Suprapubic skin (tissue), 4 donors: ENCODE data around the gene MRC2.

Experiments used
- CTCF ChIP-seq, 2 donors: fragments of 200-600 bp in 1 of 2; fragments of 450-650 bp in 1 of 2; sonication (generic) in 1 of 2; IDR thresholded peaks; one replicate each; pipeline ENCODE4 v1.5.1; 2016 to 2019; ENCODE audit warnings: antibody characterized with exemption in 2 of 2, mild to moderate bottlenecking in 1 of 2, moderate library complexity in 1 of 2
- EP300 ChIP-seq: sonication (generic); formaldehyde crosslinking; IDR thresholded peaks from one replicate; pipeline ENCODE4 v1.6.1; 2017; ENCODE audit warnings: antibody characterized with exemption
- POLR2A ChIP-seq, 2 donors: fragments of 450-650 bp; IDR thresholded peaks; one replicate each; pipeline ENCODE4 v1.6.1; 2017; ENCODE audit warnings: antibody characterized with exemption in 2 of 2, mild to moderate bottlenecking in 2 of 2, moderate library complexity in 2 of 2
- POLR2AphosphoS5 ChIP-seq, 3 donors: sonication (generic); formaldehyde crosslinking; IDR thresholded peaks; one replicate each; pipeline ENCODE4 v1.6.1; 2017; ENCODE audit warnings: antibody characterized with exemption in 3 of 3

- TF ChIP-seq POLR2A (IDR thresholded peaks at IDR 0.05) (no peak), CTCF (IDR thresholded peaks at IDR 0.05) (no peak), EP300 (no peak), POLR2AphosphoS5 (IDR thresholded peaks at IDR 0.05) (no peak)
Measured at GRCh38 chr17:62611292-62611691, 16.2 kb upstream of the MRC2 start.
